HepG2 (cell line): ENCODE results near the gene MSMP. TPM values are rescaled to one million over a fixed set of nuclear protein-coding genes. Genes with fewer than 3 reads are reported as not detected.

Source experiments
- ATAC-seq: fragments of 200-7000 bp; cut with Tn5 transposase; 3 replicates; pipeline ENCODE4 v1.9.1; 2020; ENCODE audit warnings: mild to moderate bottlenecking, moderate library complexity
- BruUV-seq: library from RNA; stranded (reverse); fragments of 400-500 nt; replicated peaks from 2 replicates; lab custom pipeline; 2021; lab: Mats Ljungman, UMichigan
- CTCF ChIA-PET: fragments of 300-600 bp; formaldehyde crosslinking; extraction: SDS; loops from one replicate; lab custom pipeline; 2021; ENCODE audit warnings: low total read pairs, inconsistent platforms, low intra/inter-chr PET ratio; lab: Yijun Ruan, JAX
- POLR2A ChIA-PET: fragments of 350-600 bp; sonication (Branson Sonifier 250); formaldehyde crosslinking; loops from one replicate; lab custom pipeline; 2020; ENCODE audit warnings: antibody characterized with exemption, inconsistent platforms; lab: Yijun Ruan, JAX
- DNase-seq: peaks from one replicate; pipeline ENCODE4 v3.0.0-alpha.2; 2015; ENCODE audit warnings: low spot score
- FAIRE-seq: peaks from 3 replicates; lab custom pipeline; 2011; peaks lifted over from hg19 to GRCh38; lab: Jason Lieb, UNC
- H2AFZ ChIP-seq: one replicate; pipeline ENCODE4 v1.6.1; 2011; ENCODE audit warnings: low read length, inconsistent platforms
- H3K27ac ChIP-seq: fragments of 300-600 bp; 3 replicates; pipeline ENCODE4 v1.8.0; 2011; ENCODE audit warnings: mixed run types, mild to moderate bottlenecking, mixed read lengths, low read length, inconsistent platforms; ENCODE audit not compliant: insufficient read depth; ENCODE audit errors: extremely low read length
- H3K27me3 ChIP-seq, 2 experiments: fragments of 200-600 bp in 1 of 2; 2 replicates in 1 of 2; 3 replicates in 1 of 2; pipeline versions ENCODE4 v1.6.0 to v1.8.0; 2011; ENCODE audit warnings: low read length in 2 of 2, mild to moderate bottlenecking in 2 of 2, moderate library complexity in 2 of 2, inconsistent platforms in 1 of 2; ENCODE audit not compliant: insufficient read depth in 2 of 2, control insufficient read depth in 1 of 2
- H3K36me3 ChIP-seq, 2 experiments: fragments of 200-600 bp in 1 of 2; replicated peaks in 1 of 2; 2 replicates in 1 of 2; 3 replicates in 1 of 2; pipeline versions ENCODE4 v1.5.1 to v1.8.0; 2011; ENCODE audit warnings: low read length in 2 of 2, inconsistent platforms in 1 of 2; ENCODE audit not compliant: insufficient read depth in 2 of 2, control insufficient read depth in 1 of 2
- H3K4me1 ChIP-seq: 2 replicates; pipeline ENCODE4 v1.5.1; 2012; ENCODE audit warnings: low read length, inconsistent platforms; ENCODE audit not compliant: insufficient read depth
- H3K4me2 ChIP-seq: 2 replicates; pipeline ENCODE4 v1.6.0; 2011; ENCODE audit warnings: low read depth, low read length, inconsistent platforms
- H3K4me3 ChIP-seq, 3 experiments: fragments of 200-600 bp in 1 of 3; sonication (generic), shearing (Covaris generic) in 1 of 3; replicated peaks in 1 of 3; 2 replicates each; pipeline ENCODE4 v1.5.1; 2011 to 2016; ENCODE audit warnings: low read length in 3 of 3, inconsistent platforms in 2 of 3, low read depth in 2 of 3, mild to moderate bottlenecking in 2 of 3, control low read depth in 1 of 3, mixed read lengths in 1 of 3; ENCODE audit not compliant: insufficient read depth in 1 of 3
- H3K79me2 ChIP-seq: one replicate; pipeline ENCODE4 v1.6.1; 2011; ENCODE audit warnings: low read length, inconsistent platforms; ENCODE audit not compliant: insufficient read depth
- H3K9ac ChIP-seq: 2 replicates; pipeline ENCODE4 v1.6.0; 2011; ENCODE audit warnings: mild to moderate bottlenecking, low read depth, low read length, inconsistent platforms; ENCODE audit not compliant: insufficient read depth
- H3K9me3 ChIP-seq: 2 replicates; pipeline ENCODE4 v1.5.1; 2012; ENCODE audit warnings: mild to moderate bottlenecking, low read length
- H4K20me1 ChIP-seq: 2 replicates; pipeline ENCODE4 v1.6.0; 2011; ENCODE audit warnings: inconsistent platforms, mild to moderate bottlenecking, low read length, moderate library complexity; ENCODE audit not compliant: insufficient read depth
- CAMTA2 ChIP-seq: sonication (generic); formaldehyde crosslinking; IDR thresholded peaks from 2 replicates; pipeline ENCODE4 v1.4.0; 2020; ENCODE audit warnings: mild to moderate bottlenecking, missing genetic modification reagents, borderline replicate concordance
- GTF2F1 ChIP-seq: fragments of 150-350 bp; IDR thresholded peaks from 2 replicates; pipeline ENCODE4 v1.6.1; 2014; ENCODE audit warnings: low read length
- KAT2B ChIP-seq: fragments of 150-350 bp; IDR thresholded peaks from 2 replicates; pipeline ENCODE4 v1.6.1; 2014; ENCODE audit warnings: low read depth, low read length, borderline replicate concordance
- TBX3 ChIP-seq: fragments of 450-650 bp; IDR thresholded peaks from 2 replicates; pipeline ENCODE4 v1.6.1; 2017; ENCODE audit warnings: antibody characterized with exemption, mild to moderate bottlenecking, inconsistent platforms, borderline replicate concordance
- ZC3H13 ChIP-seq: sonication (generic); formaldehyde crosslinking; IDR thresholded peaks from 2 replicates; pipeline ENCODE4 v1.8.1; 2023; ENCODE audit warnings: mild to moderate bottlenecking, missing genetic modification reagents, moderate library complexity
- ZNF343 ChIP-seq: sonication (generic); formaldehyde crosslinking; IDR thresholded peaks from 2 replicates; pipeline ENCODE4 v1.4.0; 2020; ENCODE audit warnings: mild to moderate bottlenecking, missing genetic modification reagents
- WGBS: methylation state at CpG from one replicate; pipeline ENCODE4 v1.1.6; 2017; ENCODE audit warnings: low lambda C conversion rate; 5-methylcytosine and 5-hydroxymethylcytosine counted together
- in situ Hi-C: cut with HindIII; loops from 2 replicates; pipeline ENCODE4 v1.10.0; 2017; ENCODE audit warnings: low pct_unique_long_range_greater_than_20kb; ENCODE audit not compliant: extremely low pct_ligation_motif_present
- intact Hi-C: fragments of 100-400 bp; cut with micrococcal nuclease; formaldehyde crosslinking; loops from one replicate; pipeline ENCODE4 v1.10.0; 2022; ENCODE audit not compliant: unreplicated experiment
- polyA plus RNA-seq, 8 experiments: library from polyadenylated mRNA; depleted of rRNA in 3 of 8; stranded (reverse) in 7 of 8; unstranded in 1 of 8; fragments of >200 nt; fragmentation: Illumina TruSeq in 4 of 8; extraction: Trizol in 4 of 8; gene quantifications; 2 replicates each; pipeline versions ENCODE4 v1.2.1 to v1.2.3, GENCODE V29; 2011 to 2016; ENCODE audit warnings: low read depth in 4 of 8, missing spikeins in 1 of 8, mixed read lengths in 1 of 8; ENCODE audit not compliant: insufficient read depth in 1 of 8
- total RNA-seq, 5 experiments: library from RNA; depleted of rRNA; stranded (reverse); fragments of >200 nt; fragmentation: Illumina TruSeq; extraction: Trizol; gene quantifications; 2 replicates each; pipeline ENCODE4 v1.2.3, GENCODE V29; 2016; ENCODE audit warnings: low read depth in 1 of 5
- TF ChIP-seq, protein P1 (sequence below): sonication (generic); formaldehyde crosslinking; IDR thresholded peaks from 2 replicates; pipeline ENCODE4 v1.8.0; 2022; ENCODE audit warnings: mild to moderate bottlenecking, missing genetic modification reagents
- TF ChIP-seq, protein P2 (sequence below): sonication (generic); formaldehyde crosslinking; IDR thresholded peaks from 2 replicates; pipeline ENCODE4 v1.4.0; 2020; ENCODE audit warnings: missing genetic modification reagents, mild to moderate bottlenecking, borderline replicate concordance
- TF ChIP-seq, protein P3 (sequence below): sonication (generic); formaldehyde crosslinking; IDR thresholded peaks from 2 replicates; pipeline ENCODE4 v1.9.0; 2021; ENCODE audit warnings: missing genetic modification reagents, borderline replicate concordance
- TF ChIP-seq, protein P4 (sequence below): sonication (generic); formaldehyde crosslinking; IDR thresholded peaks from 2 replicates; pipeline ENCODE4 v1.4.0; 2020; ENCODE audit warnings: missing genetic modification reagents, borderline replicate concordance
- TF ChIP-seq, protein P5 (sequence below): sonication (generic); formaldehyde crosslinking; IDR thresholded peaks from 2 replicates; pipeline ENCODE4 v1.5.0; 2020; ENCODE audit warnings: missing genetic modification reagents, mild to moderate bottlenecking, borderline replicate concordance

The MSMP gene
- total and polyA plus RNA-seq, 2 of the 13 experiments (the other 11 are each of a cell fraction or from before 2014, with no cell fraction given), result 0.24 to 0.46 TPM

DNA sequence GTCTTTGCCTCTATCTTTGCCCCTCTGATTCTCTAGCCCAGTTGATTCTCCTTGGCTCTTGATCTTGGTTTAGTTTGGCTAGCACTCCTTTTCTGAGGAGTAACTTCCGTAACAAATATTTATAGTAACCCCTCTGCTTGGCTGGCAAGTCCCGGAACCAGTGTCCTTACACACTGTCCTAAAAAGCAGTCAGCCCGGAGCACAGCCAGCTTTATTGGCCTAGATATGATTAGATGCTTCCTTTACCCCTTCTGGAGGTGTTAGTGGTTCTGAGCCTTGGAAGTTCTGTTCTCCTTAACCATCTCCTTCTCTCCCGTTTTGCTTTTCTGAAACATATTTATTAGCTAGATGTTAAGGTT is 17.0 kb upstream of the MSMP start:
- no peaks in the 10 kb centered on the region for H3K27me3 ChIP-seq
- no peak overlapping the region for H2AFZ ChIP-seq
- no peak overlapping the region for H3K9ac ChIP-seq
- in situ Hi-C loops, result no loop called here
- BruUV-seq, result no TSS peak
- FAIRE-seq (no peak), ATAC-seq (no peak), DNase-seq (no peak)
- 77% methylated on average over 4 of the region's 4 CpGs for WGBS
- POLR2A ChIA-PET, result interaction anchor here (0.7 to 2.3 kb wide), 5 partner anchors 12 to 43 kb away, joined by 3 to 7 read pairs (median 5); partner anchors contain the start of genes CREB3, GBA2, HINT2 and RGP1
- H3K4me2 ChIP-seq, result peak overlapping the region; percentile 32; the same call in 1 of the 2 replicates
- H3K9me3 ChIP-seq, result no peaks in the 10 kb centered on the region
- CTCF ChIA-PET, result no interaction called here
- no peaks in the 10 kb centered on the region for H4K20me1 ChIP-seq
- intact Hi-C loops, result no loop called here
- H3K4me3 ChIP-seq, result no peak overlapping the region
- peaks cover 7% of the 10 kb centered on the region for H3K79me2 ChIP-seq
- H3K27ac ChIP-seq, result peak overlapping the region; percentile 7
- peaks cover 49% of the 10 kb centered on the region for H3K4me1 ChIP-seq
- H3K36me3 ChIP-seq, result no peaks in the 10 kb centered on the region
- TF ChIP-seq TBX3 (no peak), CAMTA2 (CRISPR knock-in tag) (no peak), ZNF343 (CRISPR knock-in tag) (no peak), ZC3H13 (CRISPR knock-in tag) (no peak), GTF2F1 (no peak), KAT2B (no peak)
- TF ChIP-seq, protein P1, sequence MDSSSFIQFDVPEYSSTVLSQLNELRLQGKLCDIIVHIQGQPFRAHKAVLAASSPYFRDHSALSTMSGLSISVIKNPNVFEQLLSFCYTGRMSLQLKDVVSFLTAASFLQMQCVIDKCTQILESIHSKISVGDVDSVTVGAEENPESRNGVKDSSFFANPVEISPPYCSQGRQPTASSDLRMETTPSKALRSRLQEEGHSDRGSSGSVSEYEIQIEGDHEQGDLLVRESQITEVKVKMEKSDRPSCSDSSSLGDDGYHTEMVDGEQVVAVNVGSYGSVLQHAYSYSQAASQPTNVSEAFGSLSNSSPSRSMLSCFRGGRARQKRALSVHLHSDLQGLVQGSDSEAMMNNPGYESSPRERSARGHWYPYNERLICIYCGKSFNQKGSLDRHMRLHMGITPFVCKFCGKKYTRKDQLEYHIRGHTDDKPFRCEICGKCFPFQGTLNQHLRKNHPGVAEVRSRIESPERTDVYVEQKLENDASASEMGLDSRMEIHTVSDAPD (CRISPR knock-in tag), result no peak
- TF ChIP-seq, protein P2, sequence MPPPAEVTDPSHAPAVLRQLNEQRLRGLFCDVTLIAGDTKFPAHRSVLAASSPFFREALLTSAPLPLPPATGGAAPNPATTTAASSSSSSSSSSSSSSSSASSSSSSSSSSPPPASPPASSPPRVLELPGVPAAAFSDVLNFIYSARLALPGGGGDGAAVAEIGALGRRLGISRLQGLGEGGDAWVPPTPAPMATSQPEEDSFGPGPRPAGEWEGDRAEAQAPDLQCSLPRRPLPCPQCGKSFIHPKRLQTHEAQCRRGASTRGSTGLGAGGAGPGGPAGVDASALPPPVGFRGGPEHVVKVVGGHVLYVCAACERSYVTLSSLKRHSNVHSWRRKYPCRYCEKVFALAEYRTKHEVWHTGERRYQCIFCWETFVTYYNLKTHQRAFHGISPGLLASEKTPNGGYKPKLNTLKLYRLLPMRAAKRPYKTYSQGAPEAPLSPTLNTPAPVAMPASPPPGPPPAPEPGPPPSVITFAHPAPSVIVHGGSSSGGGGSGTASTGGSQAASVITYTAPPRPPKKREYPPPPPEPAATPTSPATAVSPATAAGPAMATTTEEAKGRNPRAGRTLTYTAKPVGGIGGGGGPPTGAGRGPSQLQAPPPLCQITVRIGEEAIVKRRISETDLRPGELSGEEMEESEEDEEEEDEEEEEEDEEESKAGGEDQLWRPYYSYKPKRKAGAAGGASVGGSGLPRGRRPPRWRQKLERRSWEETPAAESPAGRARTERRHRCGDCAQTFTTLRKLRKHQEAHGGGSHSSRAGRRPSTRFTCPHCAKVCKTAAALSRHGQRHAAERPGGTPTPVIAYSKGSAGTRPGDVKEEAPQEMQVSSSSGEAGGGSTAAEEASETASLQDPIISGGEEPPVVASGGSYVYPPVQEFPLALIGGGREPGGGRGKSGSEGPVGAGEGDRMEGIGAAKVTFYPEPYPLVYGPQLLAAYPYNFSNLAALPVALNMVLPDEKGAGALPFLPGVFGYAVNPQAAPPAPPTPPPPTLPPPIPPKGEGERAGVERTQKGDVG (CRISPR knock-in tag), result no peak
- TF ChIP-seq, protein P3, sequence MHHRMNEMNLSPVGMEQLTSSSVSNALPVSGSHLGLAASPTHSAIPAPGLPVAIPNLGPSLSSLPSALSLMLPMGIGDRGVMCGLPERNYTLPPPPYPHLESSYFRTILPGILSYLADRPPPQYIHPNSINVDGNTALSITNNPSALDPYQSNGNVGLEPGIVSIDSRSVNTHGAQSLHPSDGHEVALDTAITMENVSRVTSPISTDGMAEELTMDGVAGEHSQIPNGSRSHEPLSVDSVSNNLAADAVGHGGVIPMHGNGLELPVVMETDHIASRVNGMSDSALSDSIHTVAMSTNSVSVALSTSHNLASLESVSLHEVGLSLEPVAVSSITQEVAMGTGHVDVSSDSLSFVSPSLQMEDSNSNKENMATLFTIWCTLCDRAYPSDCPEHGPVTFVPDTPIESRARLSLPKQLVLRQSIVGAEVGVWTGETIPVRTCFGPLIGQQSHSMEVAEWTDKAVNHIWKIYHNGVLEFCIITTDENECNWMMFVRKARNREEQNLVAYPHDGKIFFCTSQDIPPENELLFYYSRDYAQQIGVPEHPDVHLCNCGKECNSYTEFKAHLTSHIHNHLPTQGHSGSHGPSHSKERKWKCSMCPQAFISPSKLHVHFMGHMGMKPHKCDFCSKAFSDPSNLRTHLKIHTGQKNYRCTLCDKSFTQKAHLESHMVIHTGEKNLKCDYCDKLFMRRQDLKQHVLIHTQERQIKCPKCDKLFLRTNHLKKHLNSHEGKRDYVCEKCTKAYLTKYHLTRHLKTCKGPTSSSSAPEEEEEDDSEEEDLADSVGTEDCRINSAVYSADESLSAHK (CRISPR knock-in tag), result no peak
- TF ChIP-seq, protein P4, sequence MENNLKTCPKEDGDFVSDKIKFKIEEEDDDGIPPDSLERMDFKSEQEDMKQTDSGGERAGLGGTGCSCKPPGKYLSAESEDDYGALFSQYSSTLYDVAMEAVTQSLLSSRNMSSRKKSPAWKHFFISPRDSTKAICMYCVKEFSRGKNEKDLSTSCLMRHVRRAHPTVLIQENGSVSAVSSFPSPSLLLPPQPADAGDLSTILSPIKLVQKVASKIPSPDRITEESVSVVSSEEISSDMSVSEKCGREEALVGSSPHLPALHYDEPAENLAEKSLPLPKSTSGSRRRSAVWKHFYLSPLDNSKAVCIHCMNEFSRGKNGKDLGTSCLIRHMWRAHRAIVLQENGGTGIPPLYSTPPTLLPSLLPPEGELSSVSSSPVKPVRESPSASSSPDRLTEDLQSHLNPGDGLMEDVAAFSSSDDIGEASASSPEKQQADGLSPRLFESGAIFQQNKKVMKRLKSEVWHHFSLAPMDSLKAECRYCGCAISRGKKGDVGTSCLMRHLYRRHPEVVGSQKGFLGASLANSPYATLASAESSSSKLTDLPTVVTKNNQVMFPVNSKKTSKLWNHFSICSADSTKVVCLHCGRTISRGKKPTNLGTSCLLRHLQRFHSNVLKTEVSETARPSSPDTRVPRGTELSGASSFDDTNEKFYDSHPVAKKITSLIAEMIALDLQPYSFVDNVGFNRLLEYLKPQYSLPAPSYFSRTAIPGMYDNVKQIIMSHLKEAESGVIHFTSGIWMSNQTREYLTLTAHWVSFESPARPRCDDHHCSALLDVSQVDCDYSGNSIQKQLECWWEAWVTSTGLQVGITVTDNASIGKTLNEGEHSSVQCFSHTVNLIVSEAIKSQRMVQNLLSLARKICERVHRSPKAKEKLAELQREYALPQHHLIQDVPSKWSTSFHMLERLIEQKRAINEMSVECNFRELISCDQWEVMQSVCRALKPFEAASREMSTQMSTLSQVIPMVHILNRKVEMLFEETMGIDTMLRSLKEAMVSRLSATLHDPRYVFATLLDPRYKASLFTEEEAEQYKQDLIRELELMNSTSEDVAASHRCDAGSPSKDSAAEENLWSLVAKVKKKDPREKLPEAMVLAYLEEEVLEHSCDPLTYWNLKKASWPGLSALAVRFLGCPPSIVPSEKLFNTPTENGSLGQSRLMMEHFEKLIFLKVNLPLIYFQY (CRISPR knock-in tag), result no peak
- TF ChIP-seq, protein P5, sequence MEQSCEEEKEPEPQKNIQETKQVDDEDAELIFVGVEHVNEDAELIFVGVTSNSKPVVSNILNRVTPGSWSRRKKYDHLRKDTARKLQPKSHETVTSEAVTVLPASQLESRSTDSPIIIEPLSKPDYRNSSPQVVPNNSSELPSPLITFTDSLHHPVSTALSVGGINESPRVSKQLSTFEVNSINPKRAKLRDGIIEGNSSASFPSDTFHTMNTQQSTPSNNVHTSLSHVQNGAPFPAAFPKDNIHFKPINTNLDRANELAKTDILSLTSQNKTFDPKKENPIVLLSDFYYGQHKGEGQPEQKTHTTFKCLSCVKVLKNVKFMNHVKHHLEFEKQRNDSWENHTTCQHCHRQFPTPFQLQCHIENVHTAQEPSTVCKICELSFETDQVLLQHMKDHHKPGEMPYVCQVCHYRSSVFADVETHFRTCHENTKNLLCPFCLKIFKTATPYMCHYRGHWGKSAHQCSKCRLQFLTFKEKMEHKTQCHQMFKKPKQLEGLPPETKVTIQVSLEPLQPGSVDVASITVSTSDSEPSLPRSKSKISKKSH (CRISPR knock-in tag), result no peak
